Measurements from ENCODE around the gene PDE3B.

Gene PDE3B

GRCh38 chr11:14898355-14898754 is 254.8 kb downstream of the PDE3B start:
- no peak for DNase-seq (ENCODE audit: low read depth)
- TF ChIP-seq CTCF (IDR thresholded peaks at IDR 0.05; ENCODE audit: low read depth, low read length, missing control alignments), result no peak
- no peak overlapping the region for H3K4me3 ChIP-seq (ENCODE audit: low read depth, low read length)

GRCh38 chr11:14898906-14899305 is 255.3 kb downstream of the PDE3B start:
- TF ChIP-seq CTCF (IDR thresholded peaks at IDR 0.05; ENCODE audit: low read depth, low read length, missing control alignments), result no peak
- no peak for DNase-seq (ENCODE audit: low read depth)
- H3K4me3 ChIP-seq (ENCODE audit: low read depth, low read length), result no peak overlapping the region

GRCh38 chr11:14902650-14903350 is 259.2 kb downstream of the PDE3B start:
- no peak for DNase-seq (ENCODE audit: low read depth)
- H3K4me3 ChIP-seq (ENCODE audit: low read depth, low read length), result no peak overlapping the region
- no peak for TF ChIP-seq CTCF (IDR thresholded peaks at IDR 0.05; ENCODE audit: low read depth, low read length, missing control alignments)

- no peak for DNase-seq (ENCODE audit: low read depth)
- TF ChIP-seq CTCF (IDR thresholded peaks at IDR 0.05; ENCODE audit: low read depth, low read length, missing control alignments), result peak; percentile 92
- peak overlapping the region; percentile 43 for H3K4me3 ChIP-seq (ENCODE audit: low read depth, low read length)
Measured at GRCh38 chr11:14904745-14905103, 261.1 kb downstream of the PDE3B start.

GRCh38 chr11:14905104-14906033 is 261.8 kb downstream of the PDE3B start:
- H3K4me3 ChIP-seq (ENCODE audit: low read depth, low read length), result peak overlapping the region; percentile 43
- peak; percentile 44 for DNase-seq (ENCODE audit: low read depth)
- TF ChIP-seq CTCF (IDR thresholded peaks at IDR 0.05; ENCODE audit: low read depth, low read length, missing control alignments), result peak; percentile 70

- TF ChIP-seq CTCF (IDR thresholded peaks at IDR 0.05; ENCODE audit: low read depth, low read length, missing control alignments), result no peak
- DNase-seq (ENCODE audit: low read depth), result no peak
- no peak overlapping the region for H3K4me3 ChIP-seq (ENCODE audit: low read depth, low read length)
Measured at GRCh38 chr11:14906578-14906977, 263.0 kb downstream of the PDE3B start.
